Esophagus muscularis mucosa (tissue), 3 donors: ENCODE results near the gene COL6A1.

Source experiments
- POLR2A ChIP-seq: fragments of 450-650 bp; IDR thresholded peaks from one replicate; pipeline ENCODE4 v1.6.1; 2017; ENCODE audit warnings: antibody characterized with exemption, moderate library complexity, mild to moderate bottlenecking, low read depth
- TF ChIP-seq, protein P1 (sequence below), 3 experiments: fragments of 200-600 bp in 2 of 3; fragments of 450-650 bp in 1 of 3; sonication (generic) in 2 of 3; IDR thresholded peaks; one replicate each; pipeline ENCODE4 v1.5.1; 2017 to 2019; ENCODE audit warnings: antibody characterized with exemption in 3 of 3, mild to moderate bottlenecking in 2 of 3, moderate library complexity in 1 of 3

DNA sequence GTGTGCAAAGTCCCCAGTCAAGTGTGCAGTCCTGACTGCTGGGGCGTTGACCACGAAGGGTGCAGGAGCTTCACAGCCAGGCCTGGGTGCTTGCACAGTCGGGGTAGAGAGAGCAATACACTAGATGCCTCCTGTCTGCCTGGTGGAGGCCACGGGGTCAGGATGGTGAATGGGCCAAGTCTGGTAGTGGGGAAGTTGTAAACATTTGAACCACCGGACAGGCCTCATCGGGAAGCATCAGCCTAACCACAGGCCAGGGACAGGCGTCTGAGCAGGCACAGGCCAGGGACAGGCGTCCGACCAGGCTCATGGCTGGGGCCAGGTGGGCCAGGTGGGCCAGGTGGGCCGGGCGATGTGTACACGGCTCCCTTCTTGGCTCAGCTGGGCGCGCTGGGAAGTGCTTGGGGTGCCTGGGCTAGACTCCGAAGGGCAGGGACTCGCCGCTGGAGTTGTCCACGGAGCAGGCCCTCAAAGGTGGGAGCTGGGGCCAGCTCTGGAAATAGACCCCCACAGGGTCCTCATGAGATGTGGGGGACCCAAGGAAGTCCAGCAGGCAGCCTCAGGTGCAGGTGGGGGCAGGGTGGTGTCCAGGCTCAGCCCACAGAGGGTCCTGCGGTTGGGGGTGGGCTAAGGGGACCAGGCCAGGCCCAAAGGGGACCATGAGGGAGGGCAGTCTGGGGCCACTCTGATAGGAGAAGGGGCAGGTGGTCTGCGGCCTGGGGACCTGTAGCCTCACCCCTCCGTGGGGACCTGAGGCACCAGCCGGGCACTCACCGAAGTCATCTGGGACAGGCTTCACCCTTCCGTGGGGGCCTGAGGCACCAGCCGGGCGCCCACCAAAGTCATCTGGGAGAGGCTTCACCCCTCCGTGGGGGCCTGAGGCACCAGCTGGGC lies 15.0 kb downstream of the COL6A1 start:
- TF ChIP-seq, protein P1, sequence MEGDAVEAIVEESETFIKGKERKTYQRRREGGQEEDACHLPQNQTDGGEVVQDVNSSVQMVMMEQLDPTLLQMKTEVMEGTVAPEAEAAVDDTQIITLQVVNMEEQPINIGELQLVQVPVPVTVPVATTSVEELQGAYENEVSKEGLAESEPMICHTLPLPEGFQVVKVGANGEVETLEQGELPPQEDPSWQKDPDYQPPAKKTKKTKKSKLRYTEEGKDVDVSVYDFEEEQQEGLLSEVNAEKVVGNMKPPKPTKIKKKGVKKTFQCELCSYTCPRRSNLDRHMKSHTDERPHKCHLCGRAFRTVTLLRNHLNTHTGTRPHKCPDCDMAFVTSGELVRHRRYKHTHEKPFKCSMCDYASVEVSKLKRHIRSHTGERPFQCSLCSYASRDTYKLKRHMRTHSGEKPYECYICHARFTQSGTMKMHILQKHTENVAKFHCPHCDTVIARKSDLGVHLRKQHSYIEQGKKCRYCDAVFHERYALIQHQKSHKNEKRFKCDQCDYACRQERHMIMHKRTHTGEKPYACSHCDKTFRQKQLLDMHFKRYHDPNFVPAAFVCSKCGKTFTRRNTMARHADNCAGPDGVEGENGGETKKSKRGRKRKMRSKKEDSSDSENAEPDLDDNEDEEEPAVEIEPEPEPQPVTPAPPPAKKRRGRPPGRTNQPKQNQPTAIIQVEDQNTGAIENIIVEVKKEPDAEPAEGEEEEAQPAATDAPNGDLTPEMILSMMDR (IDR thresholded peaks at IDR 0.05): no peak
- no peak for TF ChIP-seq POLR2A
